Breast epithelium (tissue), 4 donors: ENCODE data around the gene CPSF4L. TPM values are rescaled to one million over a fixed set of nuclear protein-coding genes. Genes with fewer than 3 reads are reported as not detected.

Source experiments
- DNase-seq, 2 donors: peaks; one replicate each; pipeline ENCODE4 v3.0.0-alpha.2; 2019; ENCODE audit warnings: low spot score in 2 of 2
- H3K27ac ChIP-seq, 2 donors: fragments of 200-600 bp; sonication (generic) in 1 of 2; one replicate each; pipeline ENCODE4 v1.5.1; 2016 to 2019; ENCODE audit warnings: mild to moderate bottlenecking in 1 of 2
- H3K27me3 ChIP-seq, 2 donors: fragments of 200-600 bp; sonication (generic) in 1 of 2; one replicate each; pipeline versions ENCODE4 v1.5.1 to v1.6.0; 2017 to 2019; ENCODE audit warnings: control low read depth in 1 of 2, mild to moderate bottlenecking in 1 of 2
- H3K36me3 ChIP-seq: fragments of 200-600 bp; one replicate; pipeline ENCODE4 v1.5.1; 2019
- H3K4me1 ChIP-seq, 2 donors: fragments of 200-600 bp; sonication (generic); one replicate each; pipeline ENCODE4 v1.5.1; 2016 to 2019; ENCODE audit warnings: control low read depth in 1 of 2
- H3K4me3 ChIP-seq, 3 donors: fragments of 200-600 bp; sonication (generic); 1 replicate in 2 of 3; 2 replicates in 1 of 3; pipeline ENCODE4 v1.5.1; 2016 to 2019; ENCODE audit warnings: mild to moderate bottlenecking in 3 of 3, moderate library complexity in 2 of 3
- H3K9me3 ChIP-seq, 2 donors: fragments of 200-600 bp; sonication (generic) in 1 of 2; one replicate each; pipeline ENCODE4 v1.5.1; 2016 to 2019; ENCODE audit warnings: control low read depth in 1 of 2
- CTCF ChIP-seq, 3 donors: fragments of 450-650 bp; IDR thresholded peaks; one replicate each; pipeline ENCODE4 v1.5.1; 2016 to 2017; ENCODE audit warnings: antibody characterized with exemption in 3 of 3, mild to moderate bottlenecking in 3 of 3, moderate library complexity in 3 of 3
- POLR2A ChIP-seq: fragments of 450-650 bp; IDR thresholded peaks from one replicate; pipeline ENCODE4 v1.6.1; 2016; ENCODE audit warnings: antibody characterized with exemption, mild to moderate bottlenecking, moderate library complexity
- POLR2AphosphoS5 ChIP-seq, 3 donors: sonication (generic); formaldehyde crosslinking; IDR thresholded peaks; one replicate each; pipeline ENCODE4 v1.6.1; 2017; ENCODE audit warnings: antibody characterized with exemption in 3 of 3
- intact Hi-C: fragments of 100-400 bp; cut with DNase I; formaldehyde crosslinking; loops from one replicate; pipeline ENCODE4 v1.15.1; 2023; ENCODE audit warnings: low total_unique reads
- total RNA-seq, 3 donors: library from RNA; depleted of rRNA; stranded (reverse); fragments of >200 nt; gene quantifications; one replicate each; pipeline ENCODE4 v1.1.0, GENCODE V29; 2016

Gene CPSF4L
- total RNA-seq, 3 donors from 2014 or later = 0.29 TPM; not detected in 2

- Histone ChIP-seq H3K36me3 (peaks cover 8% of the 10 kb centered on the region), H3K27ac (peak overlapping the region; percentile 19 to 65)
These were observed 58.4 kb downstream of the CPSF4L start for GRCh38 chr17:73203135-73203787.

GRCh38 chr17:73201215-73202069 lies 60.2 kb downstream of the CPSF4L start:
- H3K36me3 ChIP-seq = peaks cover 13% of the 10 kb centered on the region
- H3K4me3 ChIP-seq = no peak overlapping the region
- no peaks in the 10 kb centered on the region for H3K9me3 ChIP-seq
- no peaks in the 10 kb centered on the region for H3K4me1 ChIP-seq
- H3K27me3 ChIP-seq = no peaks in the 10 kb centered on the region
- no peak for DNase-seq
- no peak overlapping the region for H3K27ac ChIP-seq
- intact Hi-C loops = no loop called here
- no peak for TF ChIP-seq CTCF (IDR thresholded peaks at IDR 0.05)
- no peak for TF ChIP-seq POLR2A
- TF ChIP-seq POLR2AphosphoS5 (IDR thresholded peaks at IDR 0.05) = no peak

More at GRCh38 chr17:73203135-73203787, 58.4 kb downstream of the CPSF4L start:
- Histone ChIP-seq H3K4me1 (no peaks in the 10 kb centered on the region), H3K27me3 (no peaks in the 10 kb centered on the region), H3K4me3 (no peak overlapping the region), H3K9me3 (no peaks in the 10 kb centered on the region)
- DNase-seq = peak in 1 of 2 donors; percentile 17
- no peak for TF ChIP-seq CTCF (IDR thresholded peaks at IDR 0.05)
- TF ChIP-seq POLR2A = no peak
- TF ChIP-seq POLR2AphosphoS5 (IDR thresholded peaks at IDR 0.05) = no peak
- intact Hi-C loops = no loop called here

- Histone ChIP-seq H3K27ac (no peak overlapping the region), H3K4me1 (no peaks in the 10 kb centered on the region)
These were observed 61.2 kb downstream of the CPSF4L start for GRCh38 chr17:73200476-73200875.

GRCh38 chr17:73199751-73200317 lies 61.8 kb downstream of the CPSF4L start:
- H3K9me3 ChIP-seq = no peaks in the 10 kb centered on the region
- no peak overlapping the region for H3K27ac ChIP-seq
- H3K4me1 ChIP-seq = no peaks in the 10 kb centered on the region
- intact Hi-C loops = no loop called here
- peaks cover 13% of the 10 kb centered on the region for H3K36me3 ChIP-seq
- DNase-seq = no peak
- H3K4me3 ChIP-seq = no peak overlapping the region
- no peaks in the 10 kb centered on the region for H3K27me3 ChIP-seq
- TF ChIP-seq CTCF (IDR thresholded peaks at IDR 0.05) (no peak), POLR2A (no peak), POLR2AphosphoS5 (IDR thresholded peaks at IDR 0.05) (no peak)

More at GRCh38 chr17:73200476-73200875, 61.2 kb downstream of the CPSF4L start:
- intact Hi-C loops = no loop called here
- H3K36me3 ChIP-seq = peaks cover 13% of the 10 kb centered on the region
- H3K4me3 ChIP-seq = no peak overlapping the region
- H3K27me3 ChIP-seq = no peaks in the 10 kb centered on the region
- no peak for DNase-seq
- TF ChIP-seq CTCF (IDR thresholded peaks at IDR 0.05) (no peak), POLR2AphosphoS5 (IDR thresholded peaks at IDR 0.05) (no peak), POLR2A (no peak)
- no peaks in the 10 kb centered on the region for H3K9me3 ChIP-seq

- intact Hi-C loops = no loop called here
- DNase-seq = no peak
- peaks cover 13% of the 10 kb centered on the region for H3K36me3 ChIP-seq
These were observed 62.8 kb downstream of the CPSF4L start for GRCh38 chr17:73198930-73199260.

More at GRCh38 chr17:73198930-73199260, 62.8 kb downstream of the CPSF4L start:
- H3K9me3 ChIP-seq = no peaks in the 10 kb centered on the region
- no peaks in the 10 kb centered on the region for H3K27me3 ChIP-seq
- no peaks in the 10 kb centered on the region for H3K4me1 ChIP-seq
- no peak overlapping the region for H3K4me3 ChIP-seq
- no peak for TF ChIP-seq POLR2AphosphoS5 (IDR thresholded peaks at IDR 0.05)
- TF ChIP-seq POLR2A = no peak
- TF ChIP-seq CTCF (IDR thresholded peaks at IDR 0.05) = no peak
- no peak overlapping the region for H3K27ac ChIP-seq
